DMS153 treated with DMSO at 0.1 percent for 48 hours (cell line): ENCODE results near the gene C1orf115.
"Not testable (repeated sequence)": the region's sequence is repeated elsewhere in the genome, so short reads cannot be mapped to it uniquely, and the experiment has no call there.

Experiments used
- DNase-seq: peaks from one replicate; lab custom pipeline; 2025; ENCODE audit not compliant: unreplicated experiment; lab: John Stamatoyannopoulos, UW

C1orf115 gene, protein sequence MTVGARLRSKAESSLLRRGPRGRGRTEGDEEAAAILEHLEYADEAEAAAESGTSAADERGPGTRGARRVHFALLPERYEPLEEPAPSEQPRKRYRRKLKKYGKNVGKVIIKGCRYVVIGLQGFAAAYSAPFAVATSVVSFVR

DNA sequence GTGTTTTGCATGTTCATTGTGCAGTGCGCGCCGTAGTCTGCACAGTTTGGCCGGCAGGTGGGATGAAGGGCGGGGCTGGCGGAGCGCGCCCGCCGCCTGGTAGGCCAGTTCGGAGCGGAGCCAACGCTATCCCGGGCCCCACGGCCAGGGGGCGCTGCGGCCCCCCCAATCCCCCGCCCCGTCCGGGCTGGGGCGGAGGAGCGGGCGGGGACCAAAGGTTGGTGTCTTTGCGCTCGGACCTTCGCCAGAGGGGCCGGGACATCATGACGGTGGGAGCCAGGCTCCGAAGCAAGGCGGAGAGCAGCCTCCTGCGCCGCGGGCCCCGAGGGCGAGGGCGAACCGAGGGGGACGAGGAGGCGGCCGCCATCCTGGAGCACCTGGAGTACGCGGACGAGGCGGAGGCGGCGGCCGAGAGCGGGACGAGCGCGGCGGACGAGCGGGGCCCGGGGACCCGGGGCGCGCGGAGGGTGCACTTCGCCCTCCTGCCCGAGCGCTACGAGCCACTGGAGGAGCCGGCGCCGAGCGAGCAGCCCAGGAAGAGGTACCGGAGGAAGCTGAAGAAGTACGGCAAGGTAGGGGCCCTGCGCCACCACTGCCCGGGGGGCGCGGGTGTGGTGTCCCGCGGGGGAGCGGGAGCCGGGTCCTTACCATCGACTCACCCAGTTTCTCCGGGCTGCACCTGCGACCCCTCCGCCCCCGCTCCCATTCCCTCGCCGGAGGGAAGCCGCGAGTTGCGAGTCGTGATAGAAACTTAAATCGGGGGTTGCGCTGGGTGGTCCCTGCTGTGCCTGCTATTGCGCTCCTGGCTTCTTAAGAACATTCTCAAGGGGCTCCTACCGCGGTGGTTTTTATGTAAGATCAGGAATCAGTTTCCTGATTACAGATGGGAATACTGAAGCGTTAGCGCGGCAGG is at the start of gene C1orf115:
Gene C1orf115, plus strand, starts transcription at position 224 of the 913 bp plus-strand sequence. Its CDS starts 40 bp downstream, at position 264.
- DNase-seq = peak; percentile 82

DNA sequence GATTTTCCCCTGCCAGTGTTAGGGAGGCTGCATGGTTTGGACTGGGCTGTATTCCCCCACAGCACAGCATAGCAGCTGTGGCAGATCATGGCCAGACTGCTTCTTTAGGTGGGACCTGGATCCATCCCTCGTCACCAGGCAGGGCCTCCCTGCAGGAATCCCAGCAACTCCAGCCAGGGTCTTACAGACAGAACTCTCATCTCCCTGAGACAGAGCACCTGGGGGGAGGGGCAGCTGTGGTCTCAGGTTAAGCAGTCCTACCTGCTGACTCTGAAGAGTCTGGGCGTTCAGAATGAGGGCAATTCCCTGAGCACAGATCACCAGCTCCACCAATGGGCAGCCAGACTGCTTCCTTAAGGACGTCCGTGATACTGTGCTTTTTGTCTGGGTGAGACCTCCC is 47.9 kb upstream of the C1orf115 start:
- no peak for DNase-seq

DNA sequence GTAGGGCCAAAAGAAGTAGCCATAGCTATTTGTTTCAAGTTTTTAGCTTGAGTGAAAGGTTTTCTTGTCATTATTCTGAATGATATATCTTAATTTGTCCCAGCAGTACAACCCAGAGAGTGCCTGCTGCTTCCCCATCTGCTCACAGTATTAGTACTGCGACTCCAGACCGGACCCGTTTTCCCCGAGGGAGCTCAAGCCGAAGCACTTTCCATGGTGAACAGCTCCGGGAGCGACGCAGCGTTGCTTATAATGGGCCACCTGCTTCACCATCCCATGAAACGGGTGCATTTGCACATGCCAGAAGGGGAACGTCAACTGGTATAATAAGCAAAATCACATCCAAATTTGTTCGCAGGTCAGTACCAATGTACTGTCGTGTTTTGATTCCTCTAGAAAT is 37.2 kb upstream of the C1orf115 start:
- no peak for DNase-seq

DNA sequence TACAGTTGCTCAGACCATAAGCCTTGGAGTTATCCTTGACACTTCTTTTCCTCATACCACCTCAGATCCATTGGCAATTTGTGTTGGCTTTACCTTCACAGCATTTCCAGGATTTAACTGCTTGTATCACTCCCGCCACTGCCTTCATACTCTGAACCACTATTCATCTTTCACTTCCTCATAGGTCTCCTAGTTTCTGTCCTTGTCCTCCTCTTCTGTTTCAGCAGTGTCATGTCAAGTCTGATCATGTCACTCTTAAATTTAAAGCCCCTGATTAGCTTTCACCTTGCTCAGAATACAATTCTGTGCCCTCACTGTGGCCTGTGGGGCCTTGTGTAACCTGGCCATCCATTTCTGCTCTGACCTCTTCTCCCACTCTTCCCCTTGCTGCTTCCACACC is 34.7 kb upstream of the C1orf115 start:
- DNase-seq = no peak

DNA sequence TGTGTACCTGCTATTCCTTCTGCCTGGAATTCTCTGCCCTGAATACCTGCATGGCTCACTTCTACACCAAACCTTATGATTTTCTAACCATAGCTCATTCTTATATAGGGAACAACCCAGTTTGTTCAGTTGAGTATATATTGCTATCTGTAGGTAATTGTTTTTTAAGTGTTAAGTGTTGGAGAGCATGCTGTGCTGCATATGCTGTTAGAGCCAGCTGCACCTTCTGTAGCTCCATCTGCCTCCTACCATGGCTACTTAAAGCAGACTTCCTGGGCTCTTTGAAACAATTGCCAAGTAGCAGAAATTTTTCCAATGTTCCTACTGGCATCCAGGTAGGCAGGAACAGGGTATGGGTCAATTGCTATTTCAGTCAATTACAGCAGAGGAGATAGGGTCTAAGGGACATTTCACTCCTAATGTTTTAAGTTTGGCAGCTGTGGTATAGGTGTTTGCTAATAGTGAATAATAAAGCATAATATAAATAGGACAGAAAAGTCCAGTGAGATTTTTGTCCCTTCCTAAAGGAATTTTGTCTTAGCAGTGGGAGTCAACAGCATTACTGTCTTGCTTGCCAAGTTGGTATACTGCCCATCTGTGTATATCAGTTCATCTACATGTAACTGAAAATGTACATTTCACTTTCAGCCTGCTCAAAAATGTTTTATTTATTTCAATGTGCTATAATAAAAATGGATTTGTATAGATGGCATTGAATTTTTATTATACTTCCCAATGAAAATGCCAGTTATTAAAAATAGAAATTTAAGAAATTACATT is 34.0 kb upstream of the C1orf115 start:
- DNase-seq = no peak

DNA sequence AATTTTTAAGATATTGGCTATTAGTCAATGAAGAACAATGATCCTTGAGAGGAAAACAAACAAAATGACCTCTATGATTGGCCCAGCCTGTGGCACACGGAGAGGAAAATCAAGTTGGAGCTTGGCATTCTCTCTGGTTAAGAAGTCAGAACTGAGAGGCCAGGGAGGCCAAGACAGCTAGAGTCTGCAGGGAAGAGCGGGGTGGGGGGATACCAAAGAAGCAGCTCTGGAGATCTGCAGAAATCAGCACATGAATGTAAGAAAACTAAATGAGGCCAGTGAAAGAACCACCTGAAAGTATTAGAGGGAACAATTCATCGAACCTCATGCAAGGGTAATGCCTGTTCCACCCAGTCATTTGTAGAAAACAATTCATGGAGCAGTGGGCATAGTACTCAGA is 23.8 kb upstream of the C1orf115 start:
- DNase-seq = no peak

DNA sequence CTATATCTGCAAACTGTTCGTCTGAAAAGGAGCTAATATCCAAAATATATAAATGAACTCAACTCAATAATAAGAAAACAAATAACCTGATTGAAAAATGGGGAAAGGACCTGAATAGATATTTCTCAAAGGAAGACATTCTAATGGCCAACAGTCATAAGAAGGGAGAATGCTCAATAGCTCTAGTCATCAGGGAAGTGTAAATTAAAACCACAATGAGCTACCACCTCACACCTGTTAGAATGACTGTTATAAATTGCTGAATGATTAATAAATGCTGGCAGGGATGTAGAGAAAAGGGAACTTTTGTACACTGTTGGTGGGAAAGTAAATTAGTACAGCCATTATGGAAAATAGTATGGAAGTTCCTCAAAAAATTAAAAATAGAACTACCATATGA is 21.2 kb upstream of the C1orf115 start:
- DNase-seq = no peak

DNA sequence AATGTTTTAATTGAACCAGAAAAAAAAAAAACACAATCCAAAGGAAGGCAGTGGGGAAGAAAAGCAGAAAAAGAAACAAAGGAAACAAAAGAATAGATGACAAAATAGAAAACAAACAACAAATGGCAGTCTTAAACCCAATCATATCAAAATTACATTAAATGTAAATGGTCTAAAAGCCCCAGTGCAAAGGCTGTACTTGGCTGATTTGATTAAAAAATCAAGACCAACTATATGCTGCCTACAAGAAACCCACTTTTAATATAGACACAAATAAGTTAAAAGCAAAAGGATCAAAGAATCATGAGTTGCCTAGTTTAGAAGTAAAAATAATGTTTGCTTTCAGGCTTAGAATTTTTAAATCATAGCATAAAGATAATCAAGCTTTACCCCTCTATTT is 19.8 kb upstream of the C1orf115 start:
- DNase-seq = no peak

DNA sequence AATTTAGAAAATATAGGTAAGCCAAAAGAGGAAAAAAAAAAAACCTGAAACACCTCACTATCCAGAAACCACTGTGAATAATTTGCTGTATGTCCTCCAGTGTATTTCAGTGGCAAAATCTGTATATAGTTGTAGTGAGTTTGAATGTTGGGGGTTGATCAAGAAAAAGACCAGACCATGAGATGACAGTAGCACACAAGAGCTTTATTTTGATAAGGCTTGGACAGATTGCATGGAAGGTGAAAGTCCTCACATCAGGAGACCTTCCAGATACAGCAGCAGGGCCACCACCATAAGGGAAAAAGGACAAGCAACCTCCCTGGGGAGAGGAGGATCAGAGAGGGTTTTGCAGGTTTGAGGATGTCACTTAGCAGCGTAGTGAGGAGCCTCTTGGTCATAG is 16.2 kb upstream of the C1orf115 start:
- no peak for DNase-seq

DNA sequence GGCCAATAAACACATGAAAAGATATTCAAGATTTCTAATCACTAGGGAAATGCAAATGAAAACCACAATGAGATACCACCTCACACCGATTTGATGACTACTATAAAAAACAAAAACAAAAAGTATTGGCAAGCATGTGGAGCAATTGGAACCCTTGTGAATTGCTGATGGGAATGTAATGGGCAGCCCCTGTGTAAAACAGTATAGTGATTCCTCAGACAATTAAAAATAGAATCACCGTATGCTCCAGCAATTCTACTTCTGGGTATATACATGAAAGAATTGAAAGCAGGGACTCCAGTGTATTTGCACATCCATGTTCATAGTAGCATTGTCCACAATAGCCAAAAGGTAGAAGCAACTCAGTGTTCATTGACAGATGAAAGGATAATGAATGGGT is 12.9 kb upstream of the C1orf115 start:
- no peak for DNase-seq

DNA sequence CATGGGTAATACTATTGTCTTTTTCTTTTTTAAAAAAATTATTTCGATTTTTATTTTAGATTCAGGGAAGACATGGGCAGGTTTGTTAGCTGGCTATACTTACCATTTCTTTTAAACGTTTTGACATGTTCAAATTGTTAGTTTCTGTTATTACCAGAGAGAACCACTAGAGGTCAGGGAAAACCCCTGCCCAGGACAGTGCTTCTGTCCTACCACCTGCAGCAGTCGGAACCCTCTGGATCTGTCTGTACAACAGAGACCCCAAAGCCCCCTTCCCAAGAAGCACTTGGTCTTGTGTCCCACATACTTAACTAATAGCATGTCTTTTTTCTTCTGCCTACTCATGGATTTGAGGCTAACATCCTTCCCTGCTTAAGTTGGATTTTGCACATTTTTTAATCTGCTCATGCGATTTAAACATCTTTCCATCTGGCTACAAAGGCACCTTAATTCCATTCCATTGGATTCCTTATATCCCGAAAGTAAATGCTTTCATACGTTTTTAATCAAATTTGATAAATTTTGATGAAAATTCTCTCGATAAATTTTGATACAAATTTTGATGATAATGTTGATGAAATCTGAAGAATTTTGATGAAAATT is 10.0 kb upstream of the C1orf115 start:
- DNase-seq = peak; percentile 45

DNA sequence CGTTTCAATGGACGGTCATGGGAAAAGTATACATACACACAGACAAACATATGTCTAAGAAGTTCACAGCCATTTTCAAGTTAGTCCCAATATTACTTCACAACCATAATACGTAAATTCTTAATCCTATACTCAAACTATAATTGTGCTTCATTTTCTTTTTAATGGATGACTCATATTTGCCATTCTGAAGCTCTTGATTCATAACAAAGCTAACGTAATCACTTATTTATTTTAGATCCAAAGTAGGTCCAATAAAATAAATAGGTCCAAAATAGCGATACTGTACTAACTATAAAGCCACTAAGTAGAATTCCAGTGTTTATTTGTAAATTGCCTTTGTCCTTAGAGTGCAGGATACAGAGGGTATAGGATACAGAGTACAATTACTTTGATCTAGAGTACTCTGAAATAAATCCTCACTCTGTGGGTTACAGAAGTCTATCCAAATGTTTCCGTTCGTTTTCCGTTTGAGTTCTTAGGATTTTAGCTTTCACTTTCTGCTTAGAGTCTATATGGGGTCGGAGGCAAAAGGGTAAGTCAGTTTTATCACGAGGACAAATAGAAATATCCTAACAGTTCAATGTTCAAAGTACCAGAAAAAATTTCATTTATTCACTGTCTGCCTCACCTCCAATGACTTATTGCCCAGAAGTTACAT is 8.8 kb upstream of the C1orf115 start:
- DNase-seq = no peak

DNA sequence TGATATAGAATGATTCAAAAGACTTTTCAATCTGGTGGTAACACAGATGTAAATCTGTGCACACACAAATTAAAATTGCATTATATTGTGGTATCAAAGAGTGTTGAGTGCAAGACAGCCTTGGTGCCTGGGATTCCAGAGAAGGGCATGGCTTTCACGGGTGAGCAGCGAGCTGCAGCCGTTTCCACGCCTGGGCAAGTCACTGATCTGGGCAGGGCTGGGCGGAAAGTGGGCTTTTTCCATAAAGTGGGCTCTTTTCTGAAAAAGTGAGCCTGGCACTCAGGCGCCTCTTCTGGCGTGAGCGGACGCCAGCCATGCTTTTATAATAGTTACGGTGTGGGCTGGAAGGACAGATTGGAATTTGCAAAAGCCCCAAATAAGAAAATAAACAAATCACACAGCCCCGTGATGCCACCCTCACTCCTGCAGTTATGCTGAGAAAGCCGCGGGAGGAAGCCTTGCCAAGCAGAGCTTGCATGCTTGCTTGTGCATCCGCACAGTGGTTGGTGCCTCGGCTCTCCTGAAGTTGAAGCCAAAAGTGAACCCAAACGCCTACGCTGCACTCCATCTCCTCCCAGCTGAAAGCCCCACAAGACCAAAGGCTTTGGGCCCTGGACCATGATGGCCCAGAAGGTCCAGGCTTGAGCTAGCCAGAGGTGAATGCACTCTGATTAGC is 7.1 kb upstream of the C1orf115 start:
- DNase-seq = no peak

DNA sequence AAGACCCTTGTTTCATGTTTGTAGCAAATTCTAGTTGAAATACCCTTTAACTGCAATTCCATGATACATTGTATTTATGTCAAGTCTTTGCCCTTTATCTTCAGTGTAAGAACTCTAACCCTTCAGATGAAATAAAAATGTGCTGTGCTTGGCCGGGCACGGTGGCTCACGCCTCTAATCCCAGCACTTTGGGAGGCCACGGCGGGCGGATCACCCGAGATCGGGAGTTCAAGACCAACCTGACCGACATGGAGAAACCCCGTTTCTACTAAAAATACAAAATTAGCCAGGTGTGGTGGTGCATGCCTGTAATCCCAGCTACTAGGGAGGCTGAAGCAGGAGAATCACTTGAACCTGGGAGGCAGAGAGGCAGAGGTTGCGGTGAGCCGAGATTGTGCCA is 6.4 kb upstream of the C1orf115 start:
- DNase-seq = not testable (repeated sequence)

DNA sequence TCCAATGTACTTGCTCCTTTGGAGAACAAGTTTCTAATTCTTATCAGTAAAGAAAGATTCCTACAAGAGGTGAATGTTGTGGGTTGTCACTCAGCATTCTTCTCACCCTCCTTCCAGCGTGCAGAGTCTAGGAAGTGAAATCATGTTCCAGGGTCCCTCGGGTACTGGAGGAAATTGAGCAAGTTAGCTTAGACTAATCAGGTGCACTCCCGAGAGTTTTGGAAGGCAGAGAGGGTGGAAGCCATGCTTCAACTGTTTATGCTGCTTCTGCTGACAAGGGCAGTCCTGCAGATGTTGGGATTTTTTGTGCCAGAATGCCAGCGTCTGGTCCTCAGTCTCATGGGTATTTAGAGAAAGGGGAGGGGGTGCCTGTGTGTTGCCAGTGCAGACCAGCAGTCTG is 5.3 kb upstream of the C1orf115 start:
- no peak for DNase-seq

DNA sequence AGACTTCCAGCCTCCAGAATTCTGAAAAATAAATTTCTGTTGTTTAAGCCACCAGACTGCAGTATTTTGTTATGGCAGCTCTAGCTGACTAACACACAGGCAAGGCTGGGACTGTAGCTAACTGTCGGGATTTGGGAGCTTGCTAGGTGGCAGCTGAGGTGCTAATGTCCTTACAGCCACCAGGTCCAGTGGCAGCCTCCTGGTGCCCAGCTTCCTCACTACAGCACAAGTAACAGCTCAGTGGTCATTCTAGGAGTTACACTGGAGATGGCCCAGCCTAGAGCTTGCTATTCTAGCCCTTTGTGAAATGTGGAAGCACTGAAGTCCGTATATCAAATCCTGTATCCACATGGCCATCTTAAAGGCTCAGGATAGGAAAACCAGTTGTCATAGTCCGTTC is 4.3 kb upstream of the C1orf115 start:
- no peak for DNase-seq

DNA sequence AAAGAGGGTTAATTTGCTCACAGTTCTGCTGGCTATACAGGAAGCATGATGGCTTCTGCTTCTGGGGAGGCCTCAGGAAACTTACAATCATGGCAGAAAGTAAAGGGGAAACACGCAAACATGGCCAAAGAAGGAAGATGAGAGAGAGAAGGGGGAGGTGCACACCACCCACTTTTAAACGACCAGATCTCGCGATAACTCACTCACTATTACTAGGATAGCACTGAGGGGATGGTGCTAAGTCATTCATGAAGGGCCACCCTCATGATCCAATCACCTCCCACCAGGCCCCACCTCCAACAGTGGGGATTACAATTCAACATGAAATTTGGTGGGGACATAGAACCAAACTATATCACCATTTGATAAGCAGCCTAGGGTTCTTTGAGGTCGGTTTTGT is 2.4 kb upstream of the C1orf115 start:
- no peak for DNase-seq

DNA sequence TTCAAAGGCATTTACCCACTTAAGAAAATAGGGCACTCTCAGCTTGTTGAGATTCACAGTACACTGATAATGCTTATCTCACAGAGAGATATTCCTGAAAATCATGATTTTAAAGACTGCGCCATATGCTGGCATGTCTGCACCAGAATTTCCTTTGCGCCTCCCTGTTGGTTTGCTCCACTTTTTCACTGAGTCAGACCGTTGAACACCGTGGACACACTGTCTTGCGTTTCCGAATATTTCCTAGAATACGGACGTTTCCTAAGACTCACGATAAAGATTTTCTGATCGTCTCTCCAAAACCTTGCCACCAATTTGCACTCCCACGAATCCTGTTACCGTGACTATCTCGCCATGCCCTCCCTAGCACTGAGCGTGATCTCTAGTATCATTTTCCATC is 497 bp upstream of the C1orf115 start:
- DNase-seq = no peak

DNA sequence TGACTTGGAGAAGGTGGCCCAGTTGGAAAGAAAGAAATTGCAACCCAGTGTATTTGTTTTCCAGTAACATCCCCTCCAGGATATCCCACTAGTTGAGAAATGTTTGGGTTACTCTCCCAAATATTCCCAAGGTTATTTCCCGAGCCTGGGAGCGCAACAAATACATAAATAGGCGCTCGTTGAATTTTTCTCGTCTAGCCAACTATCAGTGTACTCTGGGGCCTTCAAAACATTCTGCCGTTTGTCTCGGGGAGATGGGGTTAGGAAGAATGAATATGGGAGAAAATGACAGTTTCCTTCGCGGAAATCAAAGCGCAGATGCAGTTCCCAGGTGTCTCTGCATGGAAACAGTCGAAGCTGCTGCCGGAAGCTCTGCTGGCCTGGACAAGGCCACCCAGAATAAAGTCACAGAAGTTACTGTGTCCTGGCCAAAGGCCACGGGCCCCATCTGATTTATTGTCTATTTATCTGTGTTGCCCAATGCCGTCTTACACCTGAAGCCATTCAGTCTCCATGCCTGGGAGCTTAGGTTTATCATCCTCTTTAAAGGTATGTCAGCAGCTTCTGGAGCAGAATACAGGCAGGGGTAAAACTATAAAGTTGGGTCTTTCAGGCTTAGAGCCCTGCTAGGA is 1.0 kb downstream of the C1orf115 start:
- no peak for DNase-seq
